ENCODE data around the gene MYOM1.
"Not testable (repeated sequence)": the region's sequence is repeated elsewhere in the genome, so short reads cannot be mapped to it uniquely, and the experiment has no call there.

DNA sequence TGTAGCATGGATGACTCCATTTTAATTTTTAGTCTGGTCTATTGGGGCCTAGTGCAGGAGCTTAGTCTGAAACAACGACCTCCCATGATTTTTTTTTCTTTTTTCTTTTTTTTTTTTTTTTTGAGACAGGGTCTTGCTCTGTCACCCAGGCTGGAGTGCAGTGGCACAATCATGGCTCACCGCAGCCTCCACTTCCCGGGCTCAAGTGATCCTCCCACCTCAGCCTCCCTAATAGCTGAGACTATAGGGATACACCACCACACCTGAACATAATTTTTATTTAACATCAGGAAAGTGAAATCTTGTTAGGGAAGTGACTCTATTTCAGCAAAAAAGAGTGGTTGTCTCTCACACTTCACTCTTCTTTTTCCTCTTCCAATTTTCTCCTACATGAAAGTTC is 191.7 kb downstream of the MYOM1 start:
- TF ChIP-seq POLR2A (IDR thresholded peaks at IDR 0.05) = not testable (repeated sequence)
- TF ChIP-seq, protein P1, sequence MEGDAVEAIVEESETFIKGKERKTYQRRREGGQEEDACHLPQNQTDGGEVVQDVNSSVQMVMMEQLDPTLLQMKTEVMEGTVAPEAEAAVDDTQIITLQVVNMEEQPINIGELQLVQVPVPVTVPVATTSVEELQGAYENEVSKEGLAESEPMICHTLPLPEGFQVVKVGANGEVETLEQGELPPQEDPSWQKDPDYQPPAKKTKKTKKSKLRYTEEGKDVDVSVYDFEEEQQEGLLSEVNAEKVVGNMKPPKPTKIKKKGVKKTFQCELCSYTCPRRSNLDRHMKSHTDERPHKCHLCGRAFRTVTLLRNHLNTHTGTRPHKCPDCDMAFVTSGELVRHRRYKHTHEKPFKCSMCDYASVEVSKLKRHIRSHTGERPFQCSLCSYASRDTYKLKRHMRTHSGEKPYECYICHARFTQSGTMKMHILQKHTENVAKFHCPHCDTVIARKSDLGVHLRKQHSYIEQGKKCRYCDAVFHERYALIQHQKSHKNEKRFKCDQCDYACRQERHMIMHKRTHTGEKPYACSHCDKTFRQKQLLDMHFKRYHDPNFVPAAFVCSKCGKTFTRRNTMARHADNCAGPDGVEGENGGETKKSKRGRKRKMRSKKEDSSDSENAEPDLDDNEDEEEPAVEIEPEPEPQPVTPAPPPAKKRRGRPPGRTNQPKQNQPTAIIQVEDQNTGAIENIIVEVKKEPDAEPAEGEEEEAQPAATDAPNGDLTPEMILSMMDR (IDR thresholded peaks at IDR 0.05) = not testable (repeated sequence)

All from thyroid gland (tissue), 4 donors.